ENCODE results near the gene CMSS1. TPM values are rescaled to one million over a fixed set of nuclear protein-coding genes. Genes with fewer than 3 reads are reported as not detected.

Gene CMSS1
- total RNA-seq, 1 donor from 2014 or later = 35.7 TPM

DNA sequence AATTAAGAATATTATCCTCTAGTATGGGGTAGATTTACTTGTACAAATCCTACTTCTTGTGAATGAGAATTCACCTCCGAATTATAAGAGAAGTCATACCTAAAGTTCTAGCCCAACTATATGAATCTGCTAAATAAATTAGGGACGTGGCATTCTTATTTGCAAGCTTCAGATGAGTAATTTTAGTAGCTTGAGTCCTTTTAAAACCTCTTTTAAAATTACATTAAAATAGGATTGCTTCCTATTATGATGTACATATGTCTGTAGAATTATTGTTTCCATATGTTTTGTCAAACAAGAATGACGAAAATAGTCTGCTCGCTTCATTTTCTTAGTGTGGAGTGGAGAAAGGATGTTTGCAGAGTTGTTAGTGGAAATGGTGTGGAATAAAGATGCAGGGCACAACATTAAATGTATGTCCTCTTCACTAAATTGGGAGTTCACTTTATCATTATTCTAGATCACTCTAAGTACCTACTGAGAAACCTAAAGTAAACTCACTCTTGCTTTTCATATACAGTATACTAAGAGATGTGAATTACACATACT lies 59.4 kb downstream of the CMSS1 start:
- H3K27ac Mint-ChIP-seq = peak overlapping the region; percentile 95
- H3K36me3 Mint-ChIP-seq (ENCODE audit: insufficient read depth) = no peaks in the 10 kb centered on the region
- no peak for TF ChIP-seq CTCF (IDR thresholded peaks at IDR 0.05; ENCODE audit: unreplicated experiment)
- H3K4me1 Mint-ChIP-seq (ENCODE audit: low read depth) = peaks cover 31% of the 10 kb centered on the region
- no peaks in the 10 kb centered on the region for H3K27me3 Mint-ChIP-seq
- H3K4me3 Mint-ChIP-seq (ENCODE audit: low read depth) = peak overlapping the region; percentile 87
- DNase-seq (ENCODE audit: low spot score, unreplicated experiment) = no peak
- no peaks in the 10 kb centered on the region for H3K9me3 Mint-ChIP-seq (ENCODE audit: low read depth)

- Mint-ChIP-seq H3K27me3 (no peaks in the 10 kb centered on the region), H3K4me1 (ENCODE audit: low read depth) (peaks cover 24% of the 10 kb centered on the region), H3K9me3 (ENCODE audit: low read depth) (no peaks in the 10 kb centered on the region), H3K4me3 (ENCODE audit: low read depth) (no peak overlapping the region), H3K27ac (peak overlapping the region; percentile 56), H3K36me3 (ENCODE audit: insufficient read depth) (no peaks in the 10 kb centered on the region)
- no peak for DNase-seq (ENCODE audit: low spot score, unreplicated experiment)
- TF ChIP-seq CTCF (IDR thresholded peaks at IDR 0.05; ENCODE audit: unreplicated experiment) = no peak
These were observed 60.3 kb downstream of the CMSS1 start for GRCh38 chr3:99878005-99878404.

- no peaks in the 10 kb centered on the region for H3K9me3 Mint-ChIP-seq (ENCODE audit: low read depth)
- H3K4me3 Mint-ChIP-seq (ENCODE audit: low read depth) = no peak overlapping the region
- no peak overlapping the region for H3K27ac Mint-ChIP-seq
- no peaks in the 10 kb centered on the region for H3K27me3 Mint-ChIP-seq
- no peak for DNase-seq (ENCODE audit: low spot score, unreplicated experiment)
- peaks cover 17% of the 10 kb centered on the region for H3K4me1 Mint-ChIP-seq (ENCODE audit: low read depth)
- TF ChIP-seq CTCF (IDR thresholded peaks at IDR 0.05; ENCODE audit: unreplicated experiment) = no peak
- H3K36me3 Mint-ChIP-seq (ENCODE audit: insufficient read depth) = no peaks in the 10 kb centered on the region
These were observed 61.6 kb downstream of the CMSS1 start for GRCh38 chr3:99879275-99879674.

GRCh38 chr3:99881121-99881524 lies 63.5 kb downstream of the CMSS1 start:
- H3K36me3 Mint-ChIP-seq (ENCODE audit: insufficient read depth) = no peaks in the 10 kb centered on the region
- H3K27ac Mint-ChIP-seq = no peak overlapping the region
- H3K4me3 Mint-ChIP-seq (ENCODE audit: low read depth) = no peak overlapping the region
- no peaks in the 10 kb centered on the region for H3K27me3 Mint-ChIP-seq
- TF ChIP-seq CTCF (IDR thresholded peaks at IDR 0.05; ENCODE audit: unreplicated experiment) = no peak
- H3K9me3 Mint-ChIP-seq (ENCODE audit: low read depth) = no peaks in the 10 kb centered on the region
- no peak for DNase-seq (ENCODE audit: low spot score, unreplicated experiment)
- H3K4me1 Mint-ChIP-seq (ENCODE audit: low read depth) = peaks cover 24% of the 10 kb centered on the region

DNA sequence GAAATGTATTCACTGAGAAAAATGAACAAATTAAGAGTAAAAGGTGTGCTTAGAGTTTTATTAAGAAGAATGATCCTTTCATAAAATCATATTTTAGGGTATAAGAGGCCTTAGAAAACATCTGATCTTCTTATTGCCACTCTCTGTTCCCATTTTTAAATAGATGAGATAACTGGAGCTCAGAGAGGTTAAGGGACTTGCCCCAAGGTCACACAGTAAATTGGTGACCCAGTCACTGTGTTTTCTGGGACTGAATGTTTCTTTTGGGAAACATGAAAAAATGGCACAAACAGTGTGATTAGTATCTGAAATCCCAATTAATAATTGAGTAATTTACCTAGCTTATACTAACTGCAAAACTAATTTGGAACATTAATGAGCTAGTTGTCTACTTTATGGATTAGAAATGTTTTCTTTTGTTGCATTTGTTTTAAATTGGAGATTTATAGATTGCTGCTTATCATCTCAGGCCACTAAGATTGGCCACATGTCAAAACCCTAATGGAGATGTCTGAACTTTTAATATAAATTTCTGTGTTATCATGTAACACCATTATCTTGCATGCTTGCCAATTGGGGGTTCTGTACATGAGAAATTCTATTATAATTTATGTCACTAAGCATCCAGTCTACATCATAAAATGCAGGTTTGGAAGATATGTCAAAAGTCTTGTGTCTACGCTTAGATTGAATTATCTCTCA lies 64.9 kb downstream of the CMSS1 start:
- no peak for TF ChIP-seq CTCF (IDR thresholded peaks at IDR 0.05; ENCODE audit: unreplicated experiment)
- Mint-ChIP-seq H3K36me3 (ENCODE audit: insufficient read depth) (no peaks in the 10 kb centered on the region), H3K4me1 (ENCODE audit: low read depth) (peaks cover 20% of the 10 kb centered on the region), H3K27ac (no peak overlapping the region), H3K27me3 (no peaks in the 10 kb centered on the region), H3K9me3 (ENCODE audit: low read depth) (no peaks in the 10 kb centered on the region), H3K4me3 (ENCODE audit: low read depth) (no peak overlapping the region)
- DNase-seq (ENCODE audit: low spot score, unreplicated experiment) = no peak

Measured in progenitor cell of endocrine pancreas (in vitro differentiated cells).